B cell (primary cell): ENCODE results near the gene HNRNPCL1. TPM values are rescaled to one million over a fixed set of nuclear protein-coding genes. Genes with fewer than 3 reads are reported as not detected.

Experiments used
- ATAC-seq: fragments of 200-7000 bp; cut with Tn5 transposase; one replicate; pipeline ENCODE4 v1.10.0; 2021; ENCODE audit warnings: low read depth, mild to moderate bottlenecking, moderate number of reproducible peaks, moderate library complexity
- CTCF ChIA-PET: fragments of 350-600 bp; sonication (Branson Sonifier 250); formaldehyde crosslinking; loops from one replicate; lab custom pipeline; 2021; ENCODE audit warnings: antibody characterized with exemption, inconsistent platforms; lab: Charles Lee
- POLR2A ChIA-PET: fragments of 350-600 bp; sonication (Branson Sonifier 250); formaldehyde crosslinking; loops from one replicate; lab custom pipeline; 2021; ENCODE audit warnings: antibody characterized with exemption; lab: Charles Lee
- DNase-seq: peaks from one replicate; pipeline ENCODE4 v3.0.0; 2013
- H2AFZ ChIP-seq: 2 replicates; pipeline ENCODE4 v1.6.1; 2012; ENCODE audit warnings: mild to moderate bottlenecking, low read depth, low read length; ENCODE audit not compliant: insufficient read depth, poor library complexity, severe bottlenecking
- H3K27ac ChIP-seq, 2 donors: 1 replicate in 1 of 2; 2 replicates in 1 of 2; pipeline ENCODE4 v1.5.1; 2012 to 2013; ENCODE audit warnings: low read length in 2 of 2, mild to moderate bottlenecking in 2 of 2, moderate library complexity in 1 of 2
- H3K27me3 ChIP-seq, 4 experiments: fragments of 200-600 bp in 1 of 4; sonication (generic) in 1 of 4; replicated peaks in 1 of 4; 1 replicate in 2 of 4; 2 replicates in 2 of 4; pipeline versions ENCODE4 v1.6.1 to v1.7.0; 2013 to 2016; ENCODE audit warnings: low read length in 3 of 4, mild to moderate bottlenecking in 2 of 4, mixed read lengths in 1 of 4, moderate library complexity in 1 of 4; ENCODE audit not compliant: insufficient read depth in 4 of 4, control insufficient read depth in 3 of 4; ENCODE audit errors: control extremely low read depth in 1 of 4
- H3K36me3 ChIP-seq, 2 experiments: replicated peaks in 1 of 2; 1 replicate in 1 of 2; 2 replicates in 1 of 2; pipeline versions ENCODE4 v1.6.1 to v1.7.1; 2013; ENCODE audit warnings: low read length in 1 of 2; ENCODE audit not compliant: insufficient read depth in 2 of 2, control insufficient read depth in 1 of 2; ENCODE audit errors: control extremely low read depth in 1 of 2, extremely low read depth in 1 of 2
- H3K4me1 ChIP-seq, 2 donors: fragments of 200-600 bp in 1 of 2; sonication (generic) in 1 of 2; 1 replicate in 1 of 2; 2 replicates in 1 of 2; pipeline versions ENCODE4 v1.5.1 to v1.6.1; 2013 to 2017; ENCODE audit warnings: low read length in 2 of 2; ENCODE audit not compliant: control insufficient read depth in 2 of 2, insufficient read depth in 2 of 2
- H3K4me2 ChIP-seq: replicated peaks from 2 replicates; pipeline ENCODE3; 2012; ENCODE audit warnings: mild to moderate bottlenecking, low read depth, low read length; ENCODE audit not compliant: poor library complexity, severe bottlenecking
- H3K4me3 ChIP-seq, 5 experiments: fragments of 200-600 bp in 1 of 5; sonication (generic) in 1 of 5; 1 replicate in 3 of 5; 2 replicates in 2 of 5; pipeline versions ENCODE4 v1.5.1 to v1.7.0; 2011 to 2016; ENCODE audit warnings: low read length in 4 of 5, mild to moderate bottlenecking in 4 of 5, low read depth in 2 of 5, control low read depth in 1 of 5, moderate library complexity in 1 of 5; ENCODE audit not compliant: insufficient read depth in 1 of 5; ENCODE audit errors: control extremely low read depth in 1 of 5, extremely low read depth in 1 of 5
- H3K79me2 ChIP-seq: fragments of 200-600 bp; sonication (generic); one replicate; pipeline ENCODE4 v1.6.0; 2016; ENCODE audit warnings: low read length; ENCODE audit not compliant: control insufficient read depth, insufficient read depth
- H3K9ac ChIP-seq: fragments of 200-600 bp; sonication (generic); 2 replicates; pipeline ENCODE4 v1.6.1; 2017; ENCODE audit warnings: mild to moderate bottlenecking, low read length, moderate library complexity
- H3K9me3 ChIP-seq, 3 donors: one replicate each; pipeline versions ENCODE4 v1.6.1 to v1.7.1; 2013; ENCODE audit warnings: low read length in 2 of 3; ENCODE audit not compliant: control insufficient read depth in 2 of 3, insufficient read depth in 1 of 3; ENCODE audit errors: control extremely low read depth in 1 of 3
- H4K20me1 ChIP-seq: 2 replicates; pipeline ENCODE4 v1.6.0; 2012; ENCODE audit warnings: mild to moderate bottlenecking, low read length; ENCODE audit not compliant: insufficient read depth, control insufficient read depth, poor library complexity, severe bottlenecking
- H3K27ac Mint-ChIP-seq: one replicate; pipeline ENCODE4 v1.8.0; 2021; ENCODE audit warnings: mixed read lengths
- H3K27me3 Mint-ChIP-seq: one replicate; pipeline ENCODE4 v1.8.0; 2021; ENCODE audit warnings: mixed read lengths
- H3K4me1 Mint-ChIP-seq: one replicate; pipeline ENCODE4 v1.8.0; 2021; ENCODE audit warnings: mixed read lengths
- H3K4me3 Mint-ChIP-seq: one replicate; pipeline ENCODE4 v1.8.0; 2021; ENCODE audit warnings: mixed read lengths
- H3K9me3 Mint-ChIP-seq: one replicate; pipeline ENCODE4 v1.8.0; 2022; ENCODE audit warnings: mixed read lengths; ENCODE audit not compliant: insufficient read depth
- EZH2 ChIP-seq: IDR thresholded peaks from 2 replicates; pipeline ENCODE4 v1.6.1; 2012; ENCODE audit warnings: borderline replicate concordance, low read depth, mild to moderate bottlenecking, moderate library complexity, low read length; ENCODE audit not compliant: insufficient read depth, poor library complexity, severe bottlenecking
- WGBS: methylation state at CpG from one replicate; pipeline ENCODE4 v1.1.5; 2013; ENCODE audit warnings: missing lambda C conversion rate; ENCODE audit not compliant: insufficient coverage; 5-methylcytosine and 5-hydroxymethylcytosine counted together
- intact Hi-C: fragments of 100-400 bp; cut with micrococcal nuclease; formaldehyde crosslinking; loops from one replicate; pipeline ENCODE4 v1.10.0; 2022
- polyA plus RNA-seq: library from polyadenylated mRNA; depleted of rRNA; stranded (reverse); fragments of >200 nt; gene quantifications from 2 replicates; pipeline ENCODE4 v1.2.3, GENCODE V29; 2012
- total RNA-seq, 2 donors: library from RNA; stranded (reverse); fragments of 120-200 nt in 1 of 2; gene quantifications; 1 replicate in 1 of 2; 2 replicates in 1 of 2; pipeline versions ENCODE4 v1.2.3 to v1.2.4, GENCODE V29; 2013 to 2022
- TF ChIP-seq, protein P1 (sequence below): fragments of 200-600 bp; IDR thresholded peaks from one replicate; pipeline ENCODE4 v1.8.0; 2022; ENCODE audit warnings: antibody characterized with exemption, mild to moderate bottlenecking

HNRNPCL1 gene
- total and polyA plus RNA-seq, 2 donors (not counting 1 experiment from before 2014, with no cell fraction given): not detected

- H3K4me3 ChIP-seq: no peak overlapping the region
- no peak overlapping the region for H3K4me3 Mint-ChIP-seq
- no peaks in the 10 kb centered on the region for H3K4me1 Mint-ChIP-seq
- intact Hi-C loops: no loop called here
- no peaks in the 10 kb centered on the region for H3K4me1 ChIP-seq
- H3K4me2 ChIP-seq: no peak overlapping the region
- no peak overlapping the region for H2AFZ ChIP-seq
- ChIA-PET POLR2A (no interaction called here), CTCF (no interaction called here)
- no peaks in the 10 kb centered on the region for H3K79me2 ChIP-seq
- no peak for ATAC-seq
- no peak for DNase-seq
- H3K27me3 Mint-ChIP-seq: peaks cover 1% of the 10 kb centered on the region
- H3K36me3 ChIP-seq: no peaks in the 10 kb centered on the region
- no peaks in the 10 kb centered on the region for H3K27me3 ChIP-seq
- no peaks in the 10 kb centered on the region for H4K20me1 ChIP-seq
- H3K9me3 Mint-ChIP-seq: peaks cover 1% of the 10 kb centered on the region
- H3K27ac Mint-ChIP-seq: no peak overlapping the region
- no peak overlapping the region for H3K27ac ChIP-seq
- no peaks in the 10 kb centered on the region for H3K9me3 ChIP-seq
- no peak overlapping the region for H3K9ac ChIP-seq
- no peak for TF ChIP-seq EZH2
- TF ChIP-seq, protein P1, sequence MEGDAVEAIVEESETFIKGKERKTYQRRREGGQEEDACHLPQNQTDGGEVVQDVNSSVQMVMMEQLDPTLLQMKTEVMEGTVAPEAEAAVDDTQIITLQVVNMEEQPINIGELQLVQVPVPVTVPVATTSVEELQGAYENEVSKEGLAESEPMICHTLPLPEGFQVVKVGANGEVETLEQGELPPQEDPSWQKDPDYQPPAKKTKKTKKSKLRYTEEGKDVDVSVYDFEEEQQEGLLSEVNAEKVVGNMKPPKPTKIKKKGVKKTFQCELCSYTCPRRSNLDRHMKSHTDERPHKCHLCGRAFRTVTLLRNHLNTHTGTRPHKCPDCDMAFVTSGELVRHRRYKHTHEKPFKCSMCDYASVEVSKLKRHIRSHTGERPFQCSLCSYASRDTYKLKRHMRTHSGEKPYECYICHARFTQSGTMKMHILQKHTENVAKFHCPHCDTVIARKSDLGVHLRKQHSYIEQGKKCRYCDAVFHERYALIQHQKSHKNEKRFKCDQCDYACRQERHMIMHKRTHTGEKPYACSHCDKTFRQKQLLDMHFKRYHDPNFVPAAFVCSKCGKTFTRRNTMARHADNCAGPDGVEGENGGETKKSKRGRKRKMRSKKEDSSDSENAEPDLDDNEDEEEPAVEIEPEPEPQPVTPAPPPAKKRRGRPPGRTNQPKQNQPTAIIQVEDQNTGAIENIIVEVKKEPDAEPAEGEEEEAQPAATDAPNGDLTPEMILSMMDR: no peak
- no CpG with 5 or more reads among the region's 2 CpGs for WGBS
Measured at GRCh38 chr1:12799730-12800129, 48.8 kb downstream of the HNRNPCL1 start.

DNA sequence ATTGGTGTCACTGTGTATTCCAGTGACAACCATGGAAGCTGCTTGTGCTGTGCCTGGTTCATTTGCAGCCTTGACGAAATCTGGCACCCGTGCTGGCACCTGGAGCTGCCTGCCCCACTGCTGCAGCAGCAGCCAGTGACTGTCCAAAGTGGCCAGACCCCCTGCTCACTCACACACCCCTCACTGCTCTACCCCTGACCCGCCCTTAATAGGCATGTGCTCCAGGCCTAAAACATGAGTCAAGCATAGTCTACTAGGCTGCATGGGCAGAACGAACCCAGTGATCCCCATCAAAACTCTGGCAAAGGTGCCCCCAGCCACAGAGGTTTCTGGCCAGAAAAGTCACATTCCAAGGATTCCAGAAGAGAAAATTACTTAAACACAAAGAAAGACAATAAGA lies 49.6 kb downstream of the HNRNPCL1 start:
- Mint-ChIP-seq H3K4me1 (no peaks in the 10 kb centered on the region), H3K27ac (no peak overlapping the region), H3K9me3 (no peaks in the 10 kb centered on the region), H3K27me3 (no peaks in the 10 kb centered on the region), H3K4me3 (no peak overlapping the region)
- Histone ChIP-seq H3K4me2 (no peak overlapping the region), H3K27me3 (no peaks in the 10 kb centered on the region), H3K79me2 (no peaks in the 10 kb centered on the region), H3K27ac (no peak overlapping the region), H3K4me3 (no peak overlapping the region), H4K20me1 (no peaks in the 10 kb centered on the region), H2AFZ (no peak overlapping the region), H3K36me3 (no peaks in the 10 kb centered on the region), H3K9me3 (no peaks in the 10 kb centered on the region), H3K4me1 (no peaks in the 10 kb centered on the region), H3K9ac (no peak overlapping the region)
- ChIA-PET POLR2A (no interaction called here), CTCF (no interaction called here)
- intact Hi-C loops: no loop called here
- no peak for ATAC-seq
- DNase-seq: no peak
- WGBS: 71% methylated on average over 3 of the region's 4 CpGs
- TF ChIP-seq EZH2: no peak
- TF ChIP-seq, protein P1: no peak

Other genes starting within 250 kb of the HNRNPCL1 start
- gene DHRS3, start 230.5 kb downstream of the HNRNPCL1 start, total RNA-seq: 0.29 and 0.37 TPM in 2 replicates
- 0.37 and 1.4 TPM in 2 replicates for gene DHRS3, start 230.5 kb downstream of the HNRNPCL1 start, polyA plus RNA-seq
- not detected in 2 replicates for gene AADACL4, start 204.6 kb downstream of the HNRNPCL1 start, total RNA-seq
- gene AADACL4, start 204.6 kb downstream of the HNRNPCL1 start, polyA plus RNA-seq: not detected in 2 replicates
- not detected in 2 replicates for gene AADACL3, start 132.6 kb downstream of the HNRNPCL1 start, total RNA-seq
- not detected in 2 replicates for gene AADACL3, start 132.6 kb downstream of the HNRNPCL1 start, polyA plus RNA-seq
- not detected in 2 replicates for gene CFAP107, start 102.5 kb downstream of the HNRNPCL1 start, total RNA-seq
- gene CFAP107, start 102.5 kb downstream of the HNRNPCL1 start, polyA plus RNA-seq: not detected in 2 replicates
- gene PRAMEF12, start 75.0 kb downstream of the HNRNPCL1 start, total RNA-seq: not detected in 2 replicates
- gene PRAMEF12, start 75.0 kb downstream of the HNRNPCL1 start, polyA plus RNA-seq: not detected in 2 replicates
- not detected in 2 replicates for gene PRAMEF1, start 57.3 kb downstream of the HNRNPCL1 start, total RNA-seq
- not detected in 2 replicates for gene PRAMEF1, start 57.3 kb downstream of the HNRNPCL1 start, polyA plus RNA-seq
- gene PRAMEF11, start 17.3 kb downstream of the HNRNPCL1 start, total RNA-seq: not detected in 2 replicates
- not detected in 2 replicates for gene PRAMEF11, start 17.3 kb downstream of the HNRNPCL1 start, polyA plus RNA-seq
- not detected in 2 replicates for gene PRAMEF2, start 8.4 kb upstream of the HNRNPCL1 start, total RNA-seq
- not detected in 2 replicates for gene PRAMEF2, start 8.4 kb upstream of the HNRNPCL1 start, polyA plus RNA-seq
- not detected in 2 replicates for gene PRAMEF4, start 37.5 kb upstream of the HNRNPCL1 start, total RNA-seq
- gene PRAMEF4, start 37.5 kb upstream of the HNRNPCL1 start, polyA plus RNA-seq: not detected in 2 replicates
- gene PRAMEF10, start 49.5 kb upstream of the HNRNPCL1 start, total RNA-seq: not detected in 2 replicates
- not detected in 2 replicates for gene PRAMEF10, start 49.5 kb upstream of the HNRNPCL1 start, polyA plus RNA-seq
- not detected in 2 replicates for gene PRAMEF7, start 67.9 kb upstream of the HNRNPCL1 start, total RNA-seq
- gene PRAMEF7, start 67.9 kb upstream of the HNRNPCL1 start, polyA plus RNA-seq: not detected in 2 replicates
- not detected in 2 replicates for gene PRAMEF6, start 98.9 kb upstream of the HNRNPCL1 start, total RNA-seq
- not detected in 2 replicates for gene PRAMEF6, start 98.9 kb upstream of the HNRNPCL1 start, polyA plus RNA-seq
- not detected in 2 replicates for gene PRAMEF27, start 207.9 kb upstream of the HNRNPCL1 start, total RNA-seq
- gene PRAMEF27, start 207.9 kb upstream of the HNRNPCL1 start, polyA plus RNA-seq: not detected in 2 replicates
- gene HNRNPCL3, start 212.0 kb upstream of the HNRNPCL1 start, total RNA-seq: not detected in 2 replicates
- gene HNRNPCL3, start 212.0 kb upstream of the HNRNPCL1 start, polyA plus RNA-seq: not detected in 2 replicates
- not detected in 2 replicates for gene PRAMEF25, start 222.1 kb upstream of the HNRNPCL1 start, total RNA-seq
- gene PRAMEF25, start 222.1 kb upstream of the HNRNPCL1 start, polyA plus RNA-seq: not detected in 2 replicates